Neural cell (in vitro differentiated cells): Measurements from ENCODE around the gene RASA4. TPM values are rescaled to one million over a fixed set of nuclear protein-coding genes. Genes with fewer than 3 reads are reported as not detected.
"Not testable (repeated sequence)": the region's sequence is repeated elsewhere in the genome, so short reads cannot be mapped to it uniquely, and the experiment has no call there.

Experiments used
- H2AFZ ChIP-seq: fragments of 200-600, 300-800 bp; sonication (generic), shearing (Covaris generic); 2 replicates; pipeline ENCODE4 v1.6.0; 2014; ENCODE audit warnings: low read depth, mild to moderate bottlenecking, antibody characterized with exemption, low read length, moderate library complexity
- H3F3A ChIP-seq: fragments of 200-600 bp; shearing (Covaris generic); 2 replicates; pipeline ENCODE4 v1.6.1; 2016; ENCODE audit warnings: mild to moderate bottlenecking, moderate library complexity, mixed read lengths, antibody characterized with exemption, low read length; ENCODE audit not compliant: insufficient read depth, poor library complexity, severe bottlenecking
- H3K27ac ChIP-seq: fragments of 200-600, 300-800 bp; sonication (generic), shearing (Covaris generic); 2 replicates; pipeline ENCODE4 v1.5.1; 2014; ENCODE audit warnings: mild to moderate bottlenecking, low read length, moderate library complexity
- H3K27me3 ChIP-seq: fragments of 300-800, 200-600 bp; sonication (generic), shearing (Covaris generic); 2 replicates; pipeline ENCODE4 v1.6.0; 2014; ENCODE audit warnings: mild to moderate bottlenecking, low read depth, low read length, moderate library complexity; ENCODE audit not compliant: insufficient read depth
- H3K36me3 ChIP-seq: fragments of 300-800, 200-600 bp; sonication (generic), shearing (Covaris generic); 2 replicates; pipeline ENCODE4 v1.5.1; 2014; ENCODE audit warnings: mild to moderate bottlenecking, antibody characterized with exemption, low read length, moderate library complexity; ENCODE audit not compliant: insufficient read depth
- H3K4me2 ChIP-seq: fragments of 300-800, 200-600 bp; sonication (generic), shearing (Covaris generic); 2 replicates; pipeline ENCODE4 v1.6.0; 2014; ENCODE audit warnings: mild to moderate bottlenecking, low read length
- H3K4me3 ChIP-seq: fragments of 300-800, 200-600 bp; sonication (generic), shearing (Covaris generic); 2 replicates; pipeline ENCODE4 v1.5.1; 2014; ENCODE audit warnings: mild to moderate bottlenecking, low read length, moderate library complexity
- H3K79me2 ChIP-seq: fragments of 200-600 bp; shearing (Covaris generic); replicated peaks from 2 replicates; pipeline ENCODE4 v1.6.0; 2014; ENCODE audit warnings: mild to moderate bottlenecking, low read length, moderate library complexity; ENCODE audit not compliant: insufficient read depth
- H3K9ac ChIP-seq: fragments of 300-800, 200-600 bp; sonication (generic), shearing (Covaris generic); 2 replicates; pipeline ENCODE4 v1.6.1; 2016; ENCODE audit warnings: mild to moderate bottlenecking, low read length, mixed read lengths
- H3K9me2 ChIP-seq: fragments of 200-600 bp; shearing (Covaris generic); 2 replicates; pipeline ENCODE4 v1.6.1; 2016; ENCODE audit warnings: mild to moderate bottlenecking, low read length, mixed read lengths; ENCODE audit not compliant: insufficient read depth
- H3K9me3 ChIP-seq: fragments of 200-600, 300-800 bp; sonication (generic), shearing (Covaris generic); 2 replicates; pipeline ENCODE4 v1.6.1; 2016; ENCODE audit warnings: mild to moderate bottlenecking, mixed run types, low read length, moderate library complexity, mixed read lengths
- H4K20me1 ChIP-seq: fragments of 200-600 bp; shearing (Covaris generic); 2 replicates; pipeline ENCODE4 v1.6.1; 2016; ENCODE audit warnings: mild to moderate bottlenecking, mixed run types; ENCODE audit not compliant: insufficient read depth
- POLR2AphosphoS5 ChIP-seq: IDR thresholded peaks from 2 replicates; pipeline ENCODE4 v1.6.1; 2012
- polyA minus RNA-seq: library from RNA; depleted of rRNA, polyadenylated mRNA; stranded (reverse); fragments of >200 nt; gene quantifications from 2 replicates; pipeline ENCODE4 v1.2.3, GENCODE V29; 2014
- polyA plus RNA-seq: library from polyadenylated mRNA; depleted of rRNA; stranded (reverse); fragments of >200 nt; gene quantifications from 2 replicates; pipeline ENCODE4 v1.2.3, GENCODE V29; 2014

The RASA4 gene
- 151 and 160 TPM in 2 replicates for polyA plus RNA-seq
- 139 and 157 TPM in 2 replicates for polyA minus RNA-seq

DNA sequence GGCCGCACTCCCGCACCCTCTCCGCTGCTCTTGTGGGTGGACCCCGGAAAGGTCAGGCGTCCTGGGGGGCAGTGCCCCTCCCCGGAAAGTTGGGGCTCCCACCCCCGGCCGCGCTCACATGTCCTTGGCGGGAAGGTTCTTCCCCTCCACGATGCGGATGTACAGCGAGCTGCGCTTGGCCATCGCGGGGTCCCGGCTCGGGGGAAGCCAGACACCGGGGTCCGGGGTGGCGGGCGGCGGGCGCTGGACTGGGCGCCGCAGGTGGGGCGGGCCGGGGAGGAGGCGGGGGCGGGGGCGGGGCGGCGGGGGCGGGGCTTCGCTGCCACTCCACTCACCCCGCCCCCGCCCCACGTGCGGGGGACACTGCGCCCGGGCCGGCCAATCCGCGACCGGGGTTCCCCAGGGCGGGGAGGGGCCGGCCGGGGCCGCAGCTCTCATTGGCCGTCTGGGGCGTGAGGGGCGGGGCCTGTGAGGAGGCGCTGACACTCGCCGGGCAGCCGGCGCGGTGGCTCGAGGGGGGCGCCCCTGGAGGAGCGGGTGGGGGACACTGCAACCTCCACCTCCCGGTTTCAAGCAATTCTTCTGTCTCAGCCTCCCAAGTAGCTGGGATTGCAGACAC is at the start of gene RASA4:
TSS of gene RASA4 (minus strand) at position 250 of the 619 bp plus-strand sequence. CDS start at position 183, 67 bp downstream.
- not testable (repeated sequence) for H3K9me2 ChIP-seq, H3F3A ChIP-seq, H3K9me3 ChIP-seq, H2AFZ ChIP-seq, H4K20me1 ChIP-seq, H3K27ac ChIP-seq, H3K79me2 ChIP-seq, H3K36me3 ChIP-seq, H3K4me2 ChIP-seq, H3K27me3 ChIP-seq
- peak; percentile 42 for TF ChIP-seq POLR2AphosphoS5
- H3K9ac ChIP-seq, result peak within 1 kb of the TSS; percentile 54
- H3K4me3 ChIP-seq, result peak within 1 kb of the TSS; percentile 42

DNA sequence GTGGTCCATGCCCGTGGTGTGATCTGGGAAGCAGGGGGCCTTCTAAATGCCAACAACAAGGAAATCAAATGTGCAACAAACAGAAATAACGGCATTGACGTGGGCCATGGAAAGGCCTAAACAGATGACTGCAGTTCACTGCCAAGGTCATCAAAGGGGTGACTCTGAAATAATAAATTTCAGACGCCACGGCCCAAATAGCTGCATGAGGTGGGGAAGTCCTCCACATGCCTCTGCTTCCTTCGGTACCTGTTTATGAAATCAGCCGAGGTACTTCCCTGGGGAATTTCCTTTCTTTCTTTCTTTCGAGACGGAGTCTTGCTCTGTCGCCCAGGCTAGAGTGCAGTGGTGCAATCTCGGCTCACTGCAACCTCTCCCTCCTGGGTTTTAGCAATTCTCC is 48.2 kb upstream of the RASA4 start:
- H3K27me3 ChIP-seq, H3K27ac ChIP-seq, H3K9me2 ChIP-seq, H3K36me3 ChIP-seq, H3K9me3 ChIP-seq, H2AFZ ChIP-seq, H3K9ac ChIP-seq, H3K4me2 ChIP-seq, H3K4me3 ChIP-seq, H4K20me1 ChIP-seq, H3K79me2 ChIP-seq, H3F3A ChIP-seq: not testable (repeated sequence)

DNA sequence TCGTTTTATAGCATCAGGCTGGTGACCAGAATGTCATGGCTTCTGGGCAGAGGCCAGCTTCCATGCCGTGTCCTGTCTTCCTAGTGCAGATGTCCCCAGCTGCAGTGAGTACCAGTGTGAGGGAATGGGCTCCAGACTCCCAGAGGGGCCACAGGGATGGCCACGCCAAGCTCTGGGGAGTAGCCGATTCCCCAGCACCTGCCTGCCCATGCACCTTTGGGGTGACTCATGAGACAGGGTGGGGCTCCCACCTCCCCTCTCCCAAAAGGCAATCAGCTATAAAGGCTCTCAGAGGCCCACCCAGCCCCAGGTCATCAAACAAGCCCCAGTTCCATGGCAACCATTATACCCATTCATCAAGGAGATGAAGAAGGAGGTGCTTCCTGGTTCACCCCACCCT is 33.4 kb upstream of the RASA4 start, which contains the start of gene SPDYE2B:
TSS of gene SPDYE2B (plus strand) at position 396 of the 400 bp plus-strand sequence. CDS start 2,030 bp downstream, outside the sequence.
- H3F3A ChIP-seq, result not testable (repeated sequence)

DNA sequence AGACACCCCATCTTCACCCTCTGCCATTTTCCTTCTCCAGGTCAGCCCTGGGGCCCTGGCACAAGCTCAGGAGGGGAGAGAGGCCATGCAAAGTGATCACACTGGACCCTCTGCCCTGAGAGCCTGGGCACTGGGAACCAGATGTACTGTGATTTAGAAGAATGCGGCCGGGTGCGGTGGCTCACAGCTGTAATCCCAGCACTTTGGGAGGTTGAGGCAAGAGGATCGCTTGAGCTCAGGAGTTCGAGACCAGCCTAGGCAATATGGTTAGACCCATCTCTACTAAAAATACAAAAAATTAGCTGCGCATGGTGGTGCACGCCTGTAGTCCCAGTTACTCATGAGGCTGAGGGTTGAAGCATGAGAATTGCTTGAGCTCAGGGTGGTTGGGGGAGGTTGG is 31.3 kb upstream of the RASA4 start:
- not testable (repeated sequence) for H3K4me3 ChIP-seq, H3K27ac ChIP-seq, H3K4me2 ChIP-seq, H3K9me3 ChIP-seq, H3K9ac ChIP-seq, H3F3A ChIP-seq, H3K27me3 ChIP-seq, H3K36me3 ChIP-seq, H2AFZ ChIP-seq, H3K79me2 ChIP-seq, H4K20me1 ChIP-seq, H3K9me2 ChIP-seq

More for the DNA sequence above, 33.4 kb upstream of the RASA4 start, which contains the start of gene SPDYE2B:
- H3K27me3 ChIP-seq, H3K27ac ChIP-seq, H2AFZ ChIP-seq, H3K9me3 ChIP-seq, H3K79me2 ChIP-seq, H4K20me1 ChIP-seq, H3K9ac ChIP-seq, H3K4me2 ChIP-seq, H3K36me3 ChIP-seq, H3K9me2 ChIP-seq, H3K4me3 ChIP-seq: not testable (repeated sequence)

DNA sequence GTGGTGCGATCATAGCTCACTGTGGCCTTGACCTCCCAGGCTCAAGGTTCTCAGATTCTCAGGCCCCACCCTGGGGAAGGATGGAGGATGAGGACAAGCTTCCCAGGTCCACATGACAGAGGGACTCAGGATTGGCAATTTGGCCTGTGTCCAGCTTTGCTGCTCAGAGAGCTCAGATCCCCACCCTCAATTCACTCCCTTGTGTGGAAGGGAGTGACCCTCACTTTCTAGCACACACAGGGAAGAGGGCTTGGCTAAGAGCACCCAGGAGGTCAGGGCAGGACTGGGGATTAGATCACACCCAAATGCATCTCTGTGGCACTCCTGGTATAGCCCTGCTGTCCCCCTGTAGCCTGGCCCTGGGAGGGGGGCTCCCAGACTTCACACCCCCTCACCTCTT is 26.8 kb upstream of the RASA4 start:
- H3K27ac ChIP-seq, H3K27me3 ChIP-seq: not testable (repeated sequence)

DNA sequence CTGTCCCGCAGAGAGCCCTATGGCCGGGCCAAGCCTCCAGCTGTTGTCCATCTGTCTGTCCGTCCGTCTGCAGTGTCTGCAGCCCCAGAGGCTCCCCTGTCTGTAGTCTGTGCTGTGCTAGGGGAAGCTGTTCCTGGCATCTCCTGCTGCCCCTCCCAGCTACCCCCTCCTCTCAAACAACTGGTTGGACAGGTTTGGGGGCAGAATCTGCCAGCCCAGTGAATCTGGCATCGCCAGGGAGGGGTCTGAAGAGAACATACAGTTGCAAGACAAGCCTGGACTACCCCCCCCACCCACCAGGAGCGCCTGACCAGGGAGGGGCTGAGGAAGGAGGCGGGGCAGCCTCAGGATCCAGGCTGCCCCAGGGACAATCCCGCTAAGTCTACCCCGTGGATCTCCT is 26.1 kb upstream of the RASA4 start, which contains the start of gene UPK3BL1:
TSS of gene UPK3BL1 (minus strand) at position 101 of the 400 bp plus-strand sequence. CDS start at position 51, 50 bp downstream.
- H3F3A ChIP-seq, H3K9ac ChIP-seq, H2AFZ ChIP-seq, H4K20me1 ChIP-seq, H3K4me2 ChIP-seq, H3K36me3 ChIP-seq, H3K9me3 ChIP-seq, H3K27me3 ChIP-seq, H3K9me2 ChIP-seq, H3K79me2 ChIP-seq, H3K27ac ChIP-seq, H3K4me3 ChIP-seq: not testable (repeated sequence)

More for the DNA sequence above, 26.8 kb upstream of the RASA4 start:
- not testable (repeated sequence) for H3F3A ChIP-seq, H3K79me2 ChIP-seq, H3K9ac ChIP-seq, H3K4me3 ChIP-seq, H3K36me3 ChIP-seq, H3K4me2 ChIP-seq, H3K9me3 ChIP-seq, H2AFZ ChIP-seq, H3K9me2 ChIP-seq, H4K20me1 ChIP-seq

DNA sequence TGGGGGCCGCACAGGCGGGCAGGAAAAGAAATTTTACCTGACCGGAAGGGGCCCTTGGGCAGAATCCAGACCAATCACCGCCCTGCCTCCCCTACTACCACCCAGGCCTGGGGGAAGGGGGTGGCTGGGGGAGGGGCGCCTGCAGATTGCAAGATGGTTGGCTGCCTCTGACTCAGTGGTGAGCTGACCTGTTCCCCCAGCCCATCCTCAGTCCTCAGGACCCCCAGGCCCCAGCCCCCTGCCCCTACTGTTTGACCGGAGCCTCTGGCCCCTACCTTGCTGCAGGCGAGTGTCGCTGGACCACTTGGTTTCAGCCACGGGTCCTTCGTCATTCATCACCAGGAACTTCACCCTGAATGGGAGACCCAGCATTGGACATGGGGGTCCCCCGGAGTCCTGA is 22.3 kb upstream of the RASA4 start:
- not testable (repeated sequence) for H4K20me1 ChIP-seq, H2AFZ ChIP-seq, H3K79me2 ChIP-seq

DNA sequence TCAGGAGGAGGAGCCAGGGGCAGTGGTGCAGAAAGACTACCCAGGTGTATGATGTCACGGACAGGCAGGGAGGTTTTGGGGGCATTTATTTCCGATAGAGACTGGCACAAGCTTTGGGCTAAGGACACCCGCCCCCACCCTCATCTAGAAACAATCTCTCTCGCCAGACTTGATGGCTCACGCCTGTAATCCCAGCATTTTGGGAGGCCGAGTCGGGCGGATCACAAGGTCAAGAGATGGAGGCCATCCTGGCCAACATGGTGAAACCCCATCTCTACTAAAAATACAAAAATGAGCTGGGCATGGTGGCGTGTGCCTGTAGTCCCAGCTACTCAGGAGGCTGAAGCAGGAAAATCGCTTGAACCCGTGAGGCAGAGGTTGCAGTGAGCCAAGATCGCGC is 20.4 kb upstream of the RASA4 start:
- not testable (repeated sequence) for H3K79me2 ChIP-seq, H3K9ac ChIP-seq, H3K9me3 ChIP-seq, H3F3A ChIP-seq, H2AFZ ChIP-seq, H4K20me1 ChIP-seq, H3K27ac ChIP-seq, H3K4me3 ChIP-seq, H3K36me3 ChIP-seq, H3K4me2 ChIP-seq, H3K9me2 ChIP-seq, H3K27me3 ChIP-seq

More for the DNA sequence above, 22.3 kb upstream of the RASA4 start:
- H3K27ac ChIP-seq, H3K4me2 ChIP-seq, H3K9me3 ChIP-seq, H3K4me3 ChIP-seq, H3K9me2 ChIP-seq, H3K27me3 ChIP-seq, H3F3A ChIP-seq, H3K9ac ChIP-seq, H3K36me3 ChIP-seq: not testable (repeated sequence)
